Epithelial cell of proximal tubule (primary cell): ENCODE results near the gene TRABD2A. TPM values are rescaled to one million over a fixed set of nuclear protein-coding genes. Genes with fewer than 3 reads are reported as not detected.

Experiments used
- DNase-seq: peaks from one replicate; pipeline ENCODE4 v3.0.0-alpha.2; 2011; ENCODE audit warnings: low read depth
- H3K4me3 ChIP-seq: 2 replicates; pipeline ENCODE4 v1.5.1; 2011; ENCODE audit warnings: low read depth, mild to moderate bottlenecking, low read length
- CTCF ChIP-seq: conservative IDR thresholded peaks from 2 replicates; pipeline ENCODE4 v1.5.1; 2012; ENCODE audit warnings: low read depth, mild to moderate bottlenecking, low read length
- total RNA-seq: library from RNA; depleted of rRNA; stranded (reverse); fragments of >200 nt; gene quantifications from 2 replicates; pipeline ENCODE4 v1.2.3, GENCODE V29; 2015

Gene TRABD2A
- total RNA-seq, 1 donor from 2014 or later, result 0.58 TPM

DNA sequence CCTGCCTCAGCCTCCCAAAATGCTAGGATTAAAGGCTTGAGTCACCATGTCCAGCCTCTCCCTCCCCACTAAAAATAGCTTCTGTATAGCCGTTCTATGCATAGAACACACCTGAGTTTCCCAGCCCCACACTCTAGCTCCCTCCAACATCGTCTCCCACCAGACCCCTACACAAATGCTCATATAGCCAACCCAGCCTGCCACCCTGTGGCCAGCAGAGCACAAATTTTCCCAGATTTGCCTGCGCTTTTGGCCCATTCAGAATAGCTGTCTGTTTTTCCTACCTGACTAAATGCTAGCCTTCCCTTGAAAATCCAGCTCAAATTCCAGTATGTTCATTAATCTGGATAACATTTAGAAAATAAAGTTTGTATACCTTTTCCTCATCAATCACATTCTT lies 22.8 kb downstream of the TRABD2A start:
- DNase-seq, result no peak
- no peak overlapping the region for H3K4me3 ChIP-seq
- TF ChIP-seq CTCF, result peak; percentile 45

- no peak for DNase-seq
- no peak for TF ChIP-seq CTCF
- H3K4me3 ChIP-seq, result no peak overlapping the region
These were observed 23.3 kb downstream of the TRABD2A start for GRCh38 chr2:84857566-84857965.

GRCh38 chr2:84856787-84857186 lies 24.1 kb downstream of the TRABD2A start:
- no peak for DNase-seq
- no peak for TF ChIP-seq CTCF
- no peak overlapping the region for H3K4me3 ChIP-seq

DNA sequence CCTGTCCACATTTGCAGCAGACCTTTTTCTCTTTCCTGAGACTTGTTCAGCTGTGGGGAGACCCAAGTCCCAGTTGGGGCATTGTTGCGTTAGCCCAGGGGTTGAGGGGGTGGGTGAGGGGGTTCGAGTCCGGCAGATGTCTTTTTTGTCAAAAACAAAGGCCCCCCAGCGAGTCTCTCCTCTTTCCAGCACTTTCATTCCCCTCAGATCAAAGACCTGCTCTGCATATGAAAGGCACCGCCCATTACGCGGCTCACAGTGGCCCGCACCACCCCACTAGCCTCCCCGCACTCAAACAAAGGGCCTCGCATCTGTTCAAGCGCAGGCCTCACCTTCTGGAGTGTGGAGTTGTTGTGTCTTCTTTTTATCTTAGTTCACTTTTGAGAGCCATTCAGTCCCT lies 25.2 kb downstream of the TRABD2A start:
- no peak for DNase-seq

DNA sequence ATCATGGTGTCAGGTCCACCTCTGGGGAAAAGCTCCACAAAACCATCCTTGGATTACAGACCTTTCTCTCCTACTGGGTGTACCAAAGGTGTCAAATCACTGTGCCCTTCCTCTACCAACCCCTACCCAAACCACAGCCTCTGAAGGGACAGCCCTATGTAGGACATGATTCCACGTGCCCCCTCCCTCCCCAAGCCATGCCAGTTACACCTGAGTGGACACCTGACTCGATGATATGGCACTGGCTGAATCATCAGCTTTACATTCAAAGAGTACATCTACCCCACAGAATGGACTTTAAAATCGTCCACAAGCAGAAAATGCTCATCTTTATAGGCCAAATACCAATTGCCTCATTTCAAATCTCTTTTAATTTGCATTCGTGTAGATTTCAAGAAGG lies 26.0 kb downstream of the TRABD2A start:
- H3K4me3 ChIP-seq, result no peak overlapping the region
- no peak for TF ChIP-seq CTCF

More for the DNA sequence above, 25.2 kb downstream of the TRABD2A start:
- no peak for TF ChIP-seq CTCF
- no peak overlapping the region for H3K4me3 ChIP-seq

GRCh38 chr2:84851876-84852275 lies 29.0 kb downstream of the TRABD2A start:
- no peak overlapping the region for H3K4me3 ChIP-seq
- no peak for DNase-seq
- no peak for TF ChIP-seq CTCF

More for the DNA sequence above, 26.0 kb downstream of the TRABD2A start:
- DNase-seq, result no peak

DNA sequence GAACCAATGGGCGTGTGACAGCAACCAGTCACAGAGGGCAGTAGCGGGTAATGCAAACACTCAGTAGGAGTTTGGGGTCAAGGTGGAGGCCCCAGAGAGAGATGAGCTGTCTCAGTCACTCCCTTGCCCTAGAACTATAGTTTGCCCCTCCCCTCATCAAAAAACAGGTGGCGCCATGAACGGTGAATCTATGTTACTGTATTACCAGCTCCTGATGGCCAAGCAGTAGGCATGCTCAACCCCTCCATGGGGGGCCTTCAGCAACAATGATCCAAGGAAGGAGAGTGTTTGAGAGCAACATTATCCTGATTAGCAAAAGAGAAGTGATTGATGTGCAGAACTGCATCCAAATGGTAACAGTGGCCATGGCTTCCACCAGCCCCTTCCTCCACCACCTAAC lies 30.4 kb downstream of the TRABD2A start:
- H3K4me3 ChIP-seq, result no peak overlapping the region
- no peak for TF ChIP-seq CTCF
- DNase-seq, result no peak
